K562 (cell line): Measurements from ENCODE around the gene CLDND2. TPM values are rescaled to one million over a fixed set of nuclear protein-coding genes. Genes with fewer than 3 reads are reported as not detected.
A peak's percentile ranks its signal among the peaks of the same experiment; 100 is the strongest.

Experiments
- ATAC-seq: fragments of 200-7000 bp; cut with Tn5 transposase; 3 replicates; pipeline ENCODE4 v1.9.1; 2020; ENCODE audit warnings: moderate library complexity
- BruUV-seq: library from RNA; stranded (reverse); fragments of 400-500 nt; replicated peaks from 2 replicates; lab custom pipeline; 2021; lab: Mats Ljungman, UMichigan
- CTCF ChIA-PET: fragments of 300-600 bp; formaldehyde crosslinking; extraction: SDS; loops from one replicate; lab custom pipeline; 2021; ENCODE audit warnings: low intra/inter-chr PET ratio; lab: Yijun Ruan, JAX
- POLR2A ChIA-PET: fragments of 300-600, 350-650 bp; sonication (Branson Sonifier 250); formaldehyde crosslinking; extraction: SDS; loops from one replicate; lab custom pipeline; 2021; ENCODE audit warnings: antibody characterized with exemption, inconsistent platforms; lab: Yijun Ruan, JAX
- DNase-seq, 4 experiments: peaks; one replicate each; pipeline versions ENCODE4 v3.0.0 to v3.0.0-alpha.2; 2011 to 2018; ENCODE audit warnings: low spot score in 3 of 4, mixed read lengths in 3 of 4; ENCODE audit errors: extremely low read depth in 1 of 4
- FAIRE-seq: peaks from 2 replicates; lab custom pipeline; 2011; peaks lifted over from hg19 to GRCh38; lab: Jason Lieb, UNC
- H2AFZ ChIP-seq: 2 replicates; pipeline ENCODE4 v1.6.0; 2011; ENCODE audit warnings: low read depth, low read length, control low read depth, inconsistent platforms
- H3K27ac ChIP-seq: fragments of 200-600 bp; 3 replicates; pipeline ENCODE4 v1.8.0; 2011; ENCODE audit warnings: low read depth, mild to moderate bottlenecking, control low read depth, inconsistent platforms, low read length, moderate library complexity, mixed read lengths; ENCODE audit errors: extremely low read depth
- H3K27me3 ChIP-seq, 2 experiments: fragments of 300-600 bp in 1 of 2; 2 replicates in 1 of 2; 3 replicates in 1 of 2; pipeline versions ENCODE4 v1.6.0 to v1.8.0; 2011; ENCODE audit warnings: inconsistent platforms in 2 of 2, low read length in 2 of 2, mild to moderate bottlenecking in 1 of 2, mixed read lengths in 1 of 2, moderate library complexity in 1 of 2; ENCODE audit not compliant: control insufficient read depth in 2 of 2, insufficient read depth in 2 of 2
- H3K36me3 ChIP-seq: fragments of 300-600 bp; 3 replicates; pipeline ENCODE4 v1.8.0; 2011; ENCODE audit warnings: mild to moderate bottlenecking, low read length, inconsistent platforms; ENCODE audit not compliant: control insufficient read depth, insufficient read depth
- H3K4me1 ChIP-seq, 2 experiments: fragments of 200-600 bp in 1 of 2; replicated peaks in 1 of 2; 2 replicates in 1 of 2; 3 replicates in 1 of 2; pipeline versions ENCODE4 v1.5.1 to v1.8.0; 2011; ENCODE audit warnings: inconsistent platforms in 2 of 2, low read length in 2 of 2, mild to moderate bottlenecking in 1 of 2, mixed read lengths in 1 of 2, moderate library complexity in 1 of 2; ENCODE audit not compliant: control insufficient read depth in 2 of 2, insufficient read depth in 2 of 2
- H3K4me2 ChIP-seq: 2 replicates; pipeline ENCODE4 v1.6.1; 2011; ENCODE audit warnings: low read length, control low read depth, inconsistent platforms, mixed read lengths; ENCODE audit not compliant: insufficient read depth
- H3K4me3 ChIP-seq: fragments of 200-600 bp; sonication (generic), shearing (Covaris generic); 2 replicates; pipeline ENCODE4 v1.5.1; 2016; ENCODE audit warnings: control low read depth, inconsistent platforms
- H3K79me2 ChIP-seq: fragments of 200-600 bp; 3 replicates; pipeline ENCODE4 v1.8.0; 2011; ENCODE audit warnings: low read length, inconsistent platforms; ENCODE audit not compliant: control insufficient read depth, insufficient read depth
- H3K9ac ChIP-seq, 2 experiments: 2 replicates each; pipeline versions ENCODE4 v1.6.0 to v1.6.1; 2011; ENCODE audit warnings: low read depth in 2 of 2, low read length in 2 of 2, control low read depth in 1 of 2, inconsistent platforms in 1 of 2, mild to moderate bottlenecking in 1 of 2, mixed read lengths in 1 of 2; ENCODE audit not compliant: insufficient read depth in 1 of 2
- H3K9me1 ChIP-seq: one replicate; pipeline ENCODE4 v1.6.0; 2011; ENCODE audit warnings: inconsistent platforms, mild to moderate bottlenecking, low read length, moderate library complexity; ENCODE audit not compliant: control insufficient read depth, insufficient read depth
- H3K9me3 ChIP-seq: replicated peaks from 2 replicates; pipeline ENCODE4 v1.5.1; 2011; ENCODE audit warnings: low read depth, low read length, inconsistent platforms; ENCODE audit not compliant: control insufficient read depth, insufficient read depth
- H4K20me1 ChIP-seq: replicated peaks from 2 replicates; pipeline ENCODE4 v1.6.1; 2011; ENCODE audit warnings: low read length, inconsistent platforms, mixed read lengths; ENCODE audit not compliant: control insufficient read depth, insufficient read depth
- ELF1 ChIP-seq: fragments of 200-800 bp; sonication (Bioruptor generic); IDR thresholded peaks from 2 replicates; pipeline ENCODE4 v1.6.1; 2016; ENCODE audit warnings: missing genetic modification characterization, missing compliant biosample characterization
- HDAC8 ChIP-seq: fragments of 450-650 bp; IDR thresholded peaks from 2 replicates; pipeline ENCODE4 v1.6.1; 2016; ENCODE audit warnings: mild to moderate bottlenecking, missing genetic modification characterization, moderate library complexity, missing compliant biosample characterization
- ILK ChIP-seq: fragments of 450-650 bp; IDR thresholded peaks from 2 replicates; pipeline ENCODE4 v1.6.1; 2016; ENCODE audit warnings: missing genetic modification characterization, low read depth, mild to moderate bottlenecking, missing compliant biosample characterization, moderate library complexity, borderline replicate concordance
- ZNF232 ChIP-seq: sonication (generic); formaldehyde crosslinking; IDR thresholded peaks from 2 replicates; pipeline ENCODE4 v1.8.0; 2022; ENCODE audit warnings: mild to moderate bottlenecking, missing genetic modification reagents
- ZNF384 ChIP-seq: IDR thresholded peaks from 2 replicates; pipeline ENCODE4 v1.6.1; 2012; ENCODE audit warnings: low read depth, low read length, improper control_type of control experiment
- ZNF561 ChIP-seq: fragments of 450-650 bp; formaldehyde crosslinking; conservative IDR thresholded peaks from 2 replicates; pipeline ENCODE4 v1.4.0; 2020; ENCODE audit warnings: mild to moderate bottlenecking, moderate library complexity
- whole genome bisulfite sequencing: fragments of 100-300 bp; shearing (Covaris generic); methylation state at CpG from one replicate; pipeline ENCODE4 v1.1.6; 2016; ENCODE audit warnings: low coverage, mixed read lengths; ENCODE audit not compliant: insufficient coverage; ENCODE audit errors: missing lambda C conversion rate; 5-methylcytosine and 5-hydroxymethylcytosine counted together
- in situ Hi-C: fragments of 300-500 bp; cut with MboI; formaldehyde crosslinking; loops from 4 replicates; pipeline ENCODE4 v1.15.0; 2018; ENCODE audit warnings: inconsistent platforms, mixed read lengths
- intact Hi-C: fragments of 100-400 bp; cut with micrococcal nuclease; formaldehyde crosslinking; loops from 2 replicates; pipeline ENCODE4 v1.14.2; 2022
- polyA plus RNA-seq, 8 experiments: library from polyadenylated mRNA; depleted of rRNA in 4 of 8; stranded (reverse) in 5 of 8; unstranded in 3 of 8; fragments of >200 nt; fragmentation: Nextera tagmentation in 2 of 8; fragmentation: Illumina TruSeq in 1 of 8; extraction: Ambion mirVana in 2 of 8; extraction: Trizol in 1 of 8; gene quantifications; 2 replicates each; pipeline versions ENCODE4 v1.2.1 to v1.2.3, GENCODE V29; 2011 to 2014; ENCODE audit warnings: inconsistent platforms in 1 of 8, missing spikeins in 1 of 8
- total RNA-seq, 7 experiments: library from RNA; depleted of rRNA in 6 of 7; stranded (reverse); fragments of >200 nt in 6 of 7; fragmentation: Illumina TruSeq in 2 of 7; extraction: Trizol in 2 of 7; gene quantifications; 2 replicates each; pipeline versions ENCODE4 v1.2.1 to v1.2.3, GENCODE V29; 2011 to 2021; ENCODE audit warnings: low replicate concordance in 1 of 7
- TF ChIP-seq, protein P1 (sequence below): fragments of 250-450 bp; sonication (Bioruptor Pico); IDR thresholded peaks from 2 replicates; pipeline ENCODE4 v1.8.0; 2021; ENCODE audit warnings: moderate library complexity, mild to moderate bottlenecking, inconsistent platforms
- TF ChIP-seq, protein P2 (sequence below): sonication (generic); formaldehyde crosslinking; IDR thresholded peaks from 2 replicates; pipeline ENCODE4 v1.8.1; 2023; ENCODE audit warnings: missing genetic modification reagents, mild to moderate bottlenecking, borderline replicate concordance

Gene CLDND2
- total and polyA plus RNA-seq, 9 of the 15 experiments (the other 6 are each of a cell fraction or from before 2014, with no cell fraction given), result 0.45 to 4.0 (median 1.2) TPM; not detected in 3

DNA sequence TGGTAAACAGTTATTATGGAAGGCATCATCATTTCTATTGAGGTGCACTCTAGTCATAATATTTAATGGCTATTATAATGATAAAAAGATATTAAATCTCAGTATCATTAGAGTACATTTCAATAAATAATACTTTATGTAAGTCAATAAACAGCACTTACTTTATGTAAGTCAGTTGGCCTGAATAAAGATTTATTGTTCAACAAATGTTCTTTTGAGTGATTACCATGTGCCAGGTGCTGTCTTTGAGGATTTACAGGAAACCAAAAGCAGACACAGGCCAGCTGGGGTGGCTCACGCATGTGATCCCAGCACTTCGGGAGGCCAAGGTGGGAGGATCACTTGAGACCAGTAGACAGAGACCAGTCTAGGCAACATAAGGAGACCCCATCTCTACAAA lies 8.6 kb upstream of the CLDND2 start (continued):
- no peak for TF ChIP-seq ZNF232 (CRISPR knock-in tag)

DNA sequence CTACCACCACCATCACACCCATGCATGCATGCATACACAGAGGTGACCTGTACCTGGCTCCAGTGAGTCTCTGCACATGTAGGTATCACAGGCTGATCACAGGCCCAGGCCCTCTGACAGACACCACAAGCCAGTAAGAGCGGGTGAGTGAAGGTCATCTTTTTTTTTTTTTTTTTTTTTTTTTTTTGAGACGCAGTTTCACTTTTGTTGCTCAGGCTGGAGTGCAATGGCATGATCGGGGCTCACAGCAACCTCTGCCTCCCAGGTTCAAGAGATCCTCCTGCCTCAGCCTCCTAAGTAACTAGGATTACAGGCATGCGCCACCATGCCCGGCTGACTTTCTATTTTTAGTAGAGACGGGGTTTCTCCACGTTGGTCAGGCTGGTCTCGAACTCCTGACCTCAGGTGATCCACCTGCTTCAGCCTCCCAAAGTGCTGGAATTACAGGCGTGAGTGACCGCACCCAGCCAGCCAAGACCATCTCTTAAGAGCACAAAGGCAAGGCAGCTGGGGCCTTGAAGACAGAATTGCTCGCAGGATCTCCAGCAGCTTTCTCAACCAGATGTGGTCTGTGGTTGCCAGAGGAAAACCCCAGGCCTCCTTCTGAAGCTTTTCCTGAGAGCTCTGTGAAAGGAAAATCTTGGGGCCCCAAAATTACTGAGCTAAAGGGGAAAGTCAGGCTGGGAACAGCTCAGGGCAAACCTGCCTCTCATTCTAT lies 6.9 kb upstream of the CLDND2 start:
- intact Hi-C loops, result no loop called here
- CTCF ChIA-PET, result no interaction called here
- in situ Hi-C loops, result no loop called here
- Histone ChIP-seq H3K79me2 (no peaks in the 10 kb centered on the region), H3K9me3 (no peaks in the 10 kb centered on the region), H2AFZ (no peak overlapping the region), H3K27me3 (no peaks in the 10 kb centered on the region), H3K36me3 (no peaks in the 10 kb centered on the region), H4K20me1 (no peaks in the 10 kb centered on the region), H3K4me2 (no peak overlapping the region), H3K9ac (peak overlapping the region in 1 of 2 experiments; percentile 54; a peak in 1 of 4 replicates), H3K9me1 (no peaks in the 10 kb centered on the region), H3K27ac (no peak overlapping the region), H3K4me1 (peaks cover 16 to 29% of the 10 kb centered on the region in 2 experiments), H3K4me3 (no peak overlapping the region)
- 55% methylated on average over 10 of the region's 11 CpGs for WGBS
- no peak for ATAC-seq
- FAIRE-seq, result no peak
- no TSS peak for BruUV-seq
- POLR2A ChIA-PET, result no interaction called here
- no peak for DNase-seq
- TF ChIP-seq, protein P1, sequence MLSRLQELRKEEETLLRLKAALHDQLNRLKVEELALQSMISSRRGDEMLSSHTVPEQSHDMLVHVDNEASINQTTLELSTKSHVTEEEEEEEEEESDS (CRISPR knock-in tag), result no peak
- TF ChIP-seq ZNF384, result peak; percentile 44; the same call in 1 of the 2 replicates
- no peak for TF ChIP-seq ZNF561 (CRISPR knock-in tag)
- TF ChIP-seq, protein P2, sequence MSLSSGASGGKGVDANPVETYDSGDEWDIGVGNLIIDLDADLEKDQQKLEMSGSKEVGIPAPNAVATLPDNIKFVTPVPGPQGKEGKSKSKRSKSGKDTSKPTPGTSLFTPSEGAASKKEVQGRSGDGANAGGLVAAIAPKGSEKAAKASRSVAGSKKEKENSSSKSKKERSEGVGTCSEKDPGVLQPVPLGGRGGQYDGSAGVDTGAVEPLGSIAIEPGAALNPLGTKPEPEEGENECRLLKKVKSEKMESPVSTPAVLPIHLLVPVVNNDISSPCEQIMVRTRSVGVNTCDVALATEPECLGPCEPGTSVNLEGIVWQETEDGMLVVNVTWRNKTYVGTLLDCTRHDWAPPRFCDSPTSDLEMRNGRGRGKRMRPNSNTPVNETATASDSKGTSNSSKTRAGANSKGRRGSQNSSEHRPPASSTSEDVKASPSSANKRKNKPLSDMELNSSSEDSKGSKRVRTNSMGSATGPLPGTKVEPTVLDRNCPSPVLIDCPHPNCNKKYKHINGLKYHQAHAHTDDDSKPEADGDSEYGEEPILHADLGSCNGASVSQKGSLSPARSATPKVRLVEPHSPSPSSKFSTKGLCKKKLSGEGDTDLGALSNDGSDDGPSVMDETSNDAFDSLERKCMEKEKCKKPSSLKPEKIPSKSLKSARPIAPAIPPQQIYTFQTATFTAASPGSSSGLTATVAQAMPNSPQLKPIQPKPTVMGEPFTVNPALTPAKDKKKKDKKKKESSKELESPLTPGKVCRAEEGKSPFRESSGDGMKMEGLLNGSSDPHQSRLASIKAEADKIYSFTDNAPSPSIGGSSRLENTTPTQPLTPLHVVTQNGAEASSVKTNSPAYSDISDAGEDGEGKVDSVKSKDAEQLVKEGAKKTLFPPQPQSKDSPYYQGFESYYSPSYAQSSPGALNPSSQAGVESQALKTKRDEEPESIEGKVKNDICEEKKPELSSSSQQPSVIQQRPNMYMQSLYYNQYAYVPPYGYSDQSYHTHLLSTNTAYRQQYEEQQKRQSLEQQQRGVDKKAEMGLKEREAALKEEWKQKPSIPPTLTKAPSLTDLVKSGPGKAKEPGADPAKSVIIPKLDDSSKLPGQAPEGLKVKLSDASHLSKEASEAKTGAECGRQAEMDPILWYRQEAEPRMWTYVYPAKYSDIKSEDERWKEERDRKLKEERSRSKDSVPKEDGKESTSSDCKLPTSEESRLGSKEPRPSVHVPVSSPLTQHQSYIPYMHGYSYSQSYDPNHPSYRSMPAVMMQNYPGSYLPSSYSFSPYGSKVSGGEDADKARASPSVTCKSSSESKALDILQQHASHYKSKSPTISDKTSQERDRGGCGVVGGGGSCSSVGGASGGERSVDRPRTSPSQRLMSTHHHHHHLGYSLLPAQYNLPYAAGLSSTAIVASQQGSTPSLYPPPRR (CRISPR knock-in tag), result no peak
- no peak for TF ChIP-seq ILK (tag)
- no peak for TF ChIP-seq ELF1 (tag)
- TF ChIP-seq HDAC8 (tag), result no peak
